PFSK-1 (cell line): ENCODE data around the gene RFTN1.

ENCODE experiments used
- FOXP2 ChIP-seq: optimal IDR thresholded peaks from 2 replicates; pipeline ENCODE3; 2011; ENCODE audit warnings: borderline replicate concordance, control low read depth, inconsistent platforms; ENCODE audit not compliant: insufficient read depth; ENCODE audit errors: extremely low read length, extremely low read depth
- POLR2AphosphoS5 ChIP-seq: IDR thresholded peaks from 2 replicates; pipeline ENCODE4 v1.6.1; 2012; ENCODE audit warnings: low read depth, mild to moderate bottlenecking, control low read depth, low read length, moderate library complexity
- REST ChIP-seq, 2 experiments: IDR thresholded peaks; 2 replicates each; pipeline versions ENCODE4 v1.6.1 to v1.8.0; 2011 to 2012; ENCODE audit warnings: low read depth in 2 of 2, low read length in 2 of 2, control low read depth in 1 of 2, inconsistent platforms in 1 of 2, mild to moderate bottlenecking in 1 of 2, moderate library complexity in 1 of 2; ENCODE audit not compliant: insufficient read depth in 1 of 2
- SIN3A ChIP-seq: IDR thresholded peaks from 2 replicates; pipeline ENCODE4 v1.6.1; 2012; ENCODE audit warnings: mild to moderate bottlenecking, low read length, moderate library complexity, borderline replicate concordance; ENCODE audit not compliant: insufficient read depth
- TAF1 ChIP-seq: IDR thresholded peaks from 2 replicates; pipeline ENCODE4 v1.6.1; 2012; ENCODE audit warnings: low read length, control low read depth, borderline replicate concordance; ENCODE audit not compliant: insufficient read depth

GRCh38 chr3:16361087-16361486 is 152.4 kb downstream of the RFTN1 start:
- TF ChIP-seq POLR2AphosphoS5 (no peak), REST (IDR thresholded peaks at IDR 0.05; ENCODE audit: insufficient read depth in 1 of 2, low read depth in 2 of 2, low read length in 2 of 2) (no peak), SIN3A (no peak), TAF1 (no peak), FOXP2 (no peak)
